K562 (cell line): ENCODE data around the gene NR4A2. TPM values are rescaled to one million over a fixed set of nuclear protein-coding genes. Genes with fewer than 3 reads are reported as not detected.

Source experiments
- BCL6 ChIP-seq: fragments of 250-450 bp; sonication (Bioruptor Pico); IDR thresholded peaks from 2 replicates; pipeline ENCODE4 v1.4.0; 2020
- BRF2 ChIP-seq: IDR thresholded peaks from 3 replicates; pipeline ENCODE4 v1.6.1; 2011; ENCODE audit warnings: borderline replicate concordance, mild to moderate bottlenecking; ENCODE audit not compliant: insufficient read length, insufficient read depth
- CBX1 ChIP-seq: sonication (generic); IDR thresholded peaks from 2 replicates; pipeline ENCODE4 v1.6.1; 2016; ENCODE audit warnings: antibody characterized with exemption, low read depth, mild to moderate bottlenecking
- CHD1 ChIP-seq: fragments of 200-600 bp; sonication (generic); IDR thresholded peaks from one replicate; pipeline ENCODE4 v1.6.1; 2012; ENCODE audit warnings: mild to moderate bottlenecking, moderate library complexity, low read length, inconsistent platforms
- EWSR1 ChIP-seq: fragments of 450-650 bp; IDR thresholded peaks from 2 replicates; pipeline ENCODE4 v1.6.1; 2018; ENCODE audit warnings: borderline replicate concordance, mild to moderate bottlenecking, low read depth, moderate library complexity; ENCODE audit not compliant: partially characterized antibody
- HES1 ChIP-seq: fragments of 450-650 bp; IDR thresholded peaks from 2 replicates; pipeline ENCODE4 v1.6.1; 2016; ENCODE audit warnings: low read depth, mild to moderate bottlenecking, moderate library complexity
- NBN ChIP-seq: fragments of 450-650 bp; IDR thresholded peaks from 2 replicates; pipeline ENCODE4 v1.6.1; 2016; ENCODE audit warnings: low read depth, mild to moderate bottlenecking
- NFE2 ChIP-seq: IDR thresholded peaks from 2 replicates; pipeline ENCODE4 v1.6.1; 2014; ENCODE audit warnings: antibody characterized with exemption, low read depth
- RNF219 ChIP-seq: fragments of 250-450 bp; sonication (Bioruptor Pico); IDR thresholded peaks from 2 replicates; pipeline ENCODE4 v1.5.0; 2022; ENCODE audit warnings: mild to moderate bottlenecking
- SMAD2 ChIP-seq: fragments of 150-350 bp; IDR thresholded peaks from 2 replicates; pipeline ENCODE4 v1.6.1; 2014; ENCODE audit warnings: low read depth, mild to moderate bottlenecking, low read length
- SMARCE1 ChIP-seq: fragments of 450-650 bp; IDR thresholded peaks from 2 replicates; pipeline ENCODE4 v1.7.1; 2016; ENCODE audit warnings: mild to moderate bottlenecking
- SPI1 ChIP-seq: IDR thresholded peaks from 2 replicates; pipeline ENCODE4 v1.6.1; 2011; ENCODE audit warnings: low read depth, low read length, control low read depth, borderline replicate concordance
- THAP12 ChIP-seq: fragments of 250-450 bp; sonication (Bioruptor Pico); IDR thresholded peaks from 2 replicates; pipeline ENCODE4 v1.9.0; 2021; ENCODE audit warnings: mild to moderate bottlenecking, inconsistent platforms
- ZBTB11 ChIP-seq, 3 experiments: fragments of 200-800 bp in 1 of 3; fragments of 250-450 bp in 1 of 3; fragments of 450-650 bp in 1 of 3; sonication (Bioruptor Pico) in 1 of 3; sonication (Bioruptor generic) in 1 of 3; formaldehyde crosslinking in 1 of 3; IDR thresholded peaks; 2 replicates each; pipeline versions ENCODE4 v1.6.1 to v1.8.0; 2016 to 2022; ENCODE audit warnings: mild to moderate bottlenecking in 2 of 3, missing genetic modification characterization in 2 of 3, missing compliant biosample characterization in 1 of 3, moderate library complexity in 1 of 3
- polyA plus RNA-seq, 8 experiments: library from polyadenylated mRNA; depleted of rRNA in 4 of 8; stranded (reverse) in 5 of 8; unstranded in 3 of 8; fragments of >200 nt; fragmentation: Nextera tagmentation in 2 of 8; fragmentation: Illumina TruSeq in 1 of 8; extraction: Ambion mirVana in 2 of 8; extraction: Trizol in 1 of 8; gene quantifications; 2 replicates each; pipeline versions ENCODE4 v1.2.1 to v1.2.3, GENCODE V29; 2011 to 2014; ENCODE audit warnings: inconsistent platforms in 1 of 8, missing spikeins in 1 of 8
- total RNA-seq, 7 experiments: library from RNA; depleted of rRNA in 6 of 7; stranded (reverse); fragments of >200 nt in 6 of 7; fragmentation: Illumina TruSeq in 2 of 7; extraction: Trizol in 2 of 7; gene quantifications; 2 replicates each; pipeline versions ENCODE4 v1.2.1 to v1.2.3, GENCODE V29; 2011 to 2021; ENCODE audit warnings: low replicate concordance in 1 of 7
- TF ChIP-seq, protein P1 (sequence below): fragments of 450-650 bp; formaldehyde crosslinking; IDR thresholded peaks from 2 replicates; pipeline ENCODE4 v1.4.0; 2022; ENCODE audit warnings: missing genetic modification characterization

Gene NR4A2
- total and polyA plus RNA-seq, 9 of the 15 experiments (the other 6 are each of a cell fraction or from before 2014, with no cell fraction given), result 0.94 to 5.1 (median 1.3) TPM

- TF ChIP-seq RNF219 (CRISPR knock-in tag) (0 out of 2 replicates have a peak, but pooled peaks have one; percentile 53), BCL6 (no peak), NBN (peak; percentile 72), CHD1 (no peak), ZBTB11 (CRISPR knock-in tag; IDR thresholded peaks at IDR 0.05) (peak in 1 of 3 experiments; percentile 56; a peak in 1 of 6 replicates), THAP12 (CRISPR knock-in tag) (peak; percentile 86), NFE2 (no peak), EWSR1 (no peak), BRF2 (no peak), SMAD2 (no peak), SMARCE1 (no peak; the same call in 1 of the 2 replicates), SPI1 (no peak), HES1 (no peak), CBX1 (no peak)
- TF ChIP-seq, protein P1, sequence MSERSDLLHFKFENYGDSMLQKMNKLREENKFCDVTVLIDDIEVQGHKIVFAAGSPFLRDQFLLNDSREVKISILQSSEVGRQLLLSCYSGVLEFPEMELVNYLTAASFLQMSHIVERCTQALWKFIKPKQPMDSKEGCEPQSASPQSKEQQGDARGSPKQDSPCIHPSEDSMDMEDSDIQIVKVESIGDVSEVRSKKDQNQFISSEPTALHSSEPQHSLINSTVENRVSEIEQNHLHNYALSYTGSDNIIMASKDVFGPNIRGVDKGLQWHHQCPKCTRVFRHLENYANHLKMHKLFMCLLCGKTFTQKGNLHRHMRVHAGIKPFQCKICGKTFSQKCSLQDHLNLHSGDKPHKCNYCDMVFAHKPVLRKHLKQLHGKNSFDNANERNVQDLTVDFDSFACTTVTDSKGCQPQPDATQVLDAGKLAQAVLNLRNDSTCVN (CRISPR knock-in tag), result no peak
Observed at GRCh38 chr2:156332534-156333273, at the start of gene NR4A2 (continued).
